ENCODE data around the gene MAP6.
A peak's percentile ranks its signal among the peaks of the same experiment; 100 is the strongest.

The MAP6 gene

DNA sequence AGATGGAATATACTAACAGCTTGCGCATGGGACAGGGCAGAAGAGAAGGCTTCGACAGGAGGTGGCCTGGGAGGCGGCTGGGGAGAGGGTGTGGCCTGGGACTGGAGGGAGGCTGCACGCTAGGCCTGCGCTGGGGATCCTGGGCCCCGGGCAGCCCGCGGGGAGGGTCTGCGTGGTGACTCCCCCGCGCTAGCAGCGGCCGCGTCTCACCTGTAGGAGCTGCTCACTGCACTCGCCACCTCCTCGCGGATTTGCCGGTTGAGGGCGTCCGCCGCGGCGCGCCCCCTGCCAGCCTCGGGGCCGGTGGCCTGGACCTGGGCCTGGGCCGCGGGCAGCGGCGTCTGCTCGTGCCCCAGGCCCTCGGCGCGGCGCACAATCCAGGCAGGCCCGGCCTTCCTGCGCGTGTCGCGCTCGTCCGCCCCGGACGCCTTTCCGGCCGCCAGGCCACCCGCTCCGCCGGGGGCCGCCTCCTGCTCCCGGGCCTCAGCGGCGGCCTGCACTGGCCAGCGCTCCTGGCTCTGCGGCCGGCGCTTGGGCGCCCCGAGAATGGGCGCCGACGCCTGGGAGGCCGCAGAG is 1.5 kb downstream of the MAP6 start:
- H3K4me3 ChIP-seq (ENCODE audit: severe bottlenecking) = peak overlapping the region; percentile 31
- TF ChIP-seq, protein P1, sequence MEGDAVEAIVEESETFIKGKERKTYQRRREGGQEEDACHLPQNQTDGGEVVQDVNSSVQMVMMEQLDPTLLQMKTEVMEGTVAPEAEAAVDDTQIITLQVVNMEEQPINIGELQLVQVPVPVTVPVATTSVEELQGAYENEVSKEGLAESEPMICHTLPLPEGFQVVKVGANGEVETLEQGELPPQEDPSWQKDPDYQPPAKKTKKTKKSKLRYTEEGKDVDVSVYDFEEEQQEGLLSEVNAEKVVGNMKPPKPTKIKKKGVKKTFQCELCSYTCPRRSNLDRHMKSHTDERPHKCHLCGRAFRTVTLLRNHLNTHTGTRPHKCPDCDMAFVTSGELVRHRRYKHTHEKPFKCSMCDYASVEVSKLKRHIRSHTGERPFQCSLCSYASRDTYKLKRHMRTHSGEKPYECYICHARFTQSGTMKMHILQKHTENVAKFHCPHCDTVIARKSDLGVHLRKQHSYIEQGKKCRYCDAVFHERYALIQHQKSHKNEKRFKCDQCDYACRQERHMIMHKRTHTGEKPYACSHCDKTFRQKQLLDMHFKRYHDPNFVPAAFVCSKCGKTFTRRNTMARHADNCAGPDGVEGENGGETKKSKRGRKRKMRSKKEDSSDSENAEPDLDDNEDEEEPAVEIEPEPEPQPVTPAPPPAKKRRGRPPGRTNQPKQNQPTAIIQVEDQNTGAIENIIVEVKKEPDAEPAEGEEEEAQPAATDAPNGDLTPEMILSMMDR (IDR thresholded peaks at IDR 0.05; ENCODE audit: poor library complexity, severe bottlenecking) = peak; percentile 22
- no peaks in the 10 kb centered on the region for H3K36me3 ChIP-seq (ENCODE audit: low read depth)
- no peaks in the 10 kb centered on the region for H3K4me1 ChIP-seq (ENCODE audit: insufficient read depth, poor library complexity, severe bottlenecking)
- H3K27me3 ChIP-seq (ENCODE audit: insufficient read depth, poor library complexity, severe bottlenecking) = peaks cover 30% of the 10 kb centered on the region
- no peak overlapping the region for H3K27ac ChIP-seq (ENCODE audit: poor library complexity, severe bottlenecking)
- DNase-seq (ENCODE audit: low spot score) (no peak), ATAC-seq (ENCODE audit: low read depth) (peak; percentile 53)
- no peaks in the 10 kb centered on the region for H3K9me3 ChIP-seq (ENCODE audit: severe bottlenecking)

DNA sequence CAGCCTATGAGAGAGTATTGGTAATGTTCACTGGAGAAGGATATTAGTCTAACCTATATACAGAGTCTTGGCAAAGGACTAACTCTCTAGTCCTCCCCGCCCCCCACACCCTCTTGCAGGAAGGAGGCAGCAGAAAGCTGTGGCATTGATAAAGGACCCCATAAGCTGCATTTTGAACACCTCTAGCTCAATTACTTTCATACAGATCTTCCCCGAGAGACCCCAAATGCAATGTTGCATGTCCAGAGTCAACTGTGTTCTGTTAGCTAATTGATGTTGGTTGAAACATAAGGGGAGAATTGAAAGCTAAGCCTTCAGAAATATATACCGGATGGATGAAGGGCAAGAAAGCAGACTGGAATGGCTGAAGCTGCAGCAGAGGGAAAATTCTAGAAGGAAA is 2.8 kb downstream of the MAP6 start:
- ATAC-seq (ENCODE audit: low read depth) = no peak
- H3K36me3 ChIP-seq (ENCODE audit: low read depth) = no peaks in the 10 kb centered on the region

DNA sequence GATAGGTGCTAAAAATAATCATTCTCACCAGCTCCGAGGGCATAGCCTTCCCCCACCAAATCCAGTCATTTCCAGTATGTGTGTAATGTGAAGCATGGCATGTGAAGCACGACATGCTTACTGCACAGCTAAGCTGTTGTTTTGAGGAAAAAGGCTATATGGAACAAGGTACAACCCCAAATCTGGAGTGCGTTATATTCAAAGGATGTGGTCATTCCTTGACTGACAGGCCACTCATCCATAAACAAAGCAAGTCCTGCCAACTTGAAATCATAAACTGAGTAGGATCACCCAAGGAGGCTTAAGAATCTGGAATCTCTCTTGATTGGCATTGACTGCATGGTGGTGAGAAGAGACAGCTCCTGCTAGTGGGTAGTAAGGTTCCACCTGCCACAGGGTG is 3.7 kb downstream of the MAP6 start:
- Histone ChIP-seq H3K9me3 (ENCODE audit: severe bottlenecking) (no peaks in the 10 kb centered on the region), H3K27me3 (ENCODE audit: insufficient read depth, poor library complexity, severe bottlenecking) (peaks cover 25% of the 10 kb centered on the region), H3K27ac (ENCODE audit: poor library complexity, severe bottlenecking) (no peak overlapping the region), H3K4me1 (ENCODE audit: insufficient read depth, poor library complexity, severe bottlenecking) (no peaks in the 10 kb centered on the region), H3K4me3 (ENCODE audit: severe bottlenecking) (no peak overlapping the region), H3K36me3 (ENCODE audit: low read depth) (no peaks in the 10 kb centered on the region)
- TF ChIP-seq, protein P1 (IDR thresholded peaks at IDR 0.05; ENCODE audit: poor library complexity, severe bottlenecking) = no peak
- DNase-seq (ENCODE audit: low spot score) (no peak), ATAC-seq (ENCODE audit: low read depth) (no peak)

More for the DNA sequence above, 2.8 kb downstream of the MAP6 start:
- Histone ChIP-seq H3K4me3 (ENCODE audit: severe bottlenecking) (no peak overlapping the region), H3K27ac (ENCODE audit: poor library complexity, severe bottlenecking) (no peak overlapping the region), H3K9me3 (ENCODE audit: severe bottlenecking) (no peaks in the 10 kb centered on the region), H3K4me1 (ENCODE audit: insufficient read depth, poor library complexity, severe bottlenecking) (no peaks in the 10 kb centered on the region), H3K27me3 (ENCODE audit: insufficient read depth, poor library complexity, severe bottlenecking) (peaks cover 30% of the 10 kb centered on the region)
- TF ChIP-seq, protein P1 (IDR thresholded peaks at IDR 0.05; ENCODE audit: poor library complexity, severe bottlenecking) = no peak
- DNase-seq (ENCODE audit: low spot score) = no peak

DNA sequence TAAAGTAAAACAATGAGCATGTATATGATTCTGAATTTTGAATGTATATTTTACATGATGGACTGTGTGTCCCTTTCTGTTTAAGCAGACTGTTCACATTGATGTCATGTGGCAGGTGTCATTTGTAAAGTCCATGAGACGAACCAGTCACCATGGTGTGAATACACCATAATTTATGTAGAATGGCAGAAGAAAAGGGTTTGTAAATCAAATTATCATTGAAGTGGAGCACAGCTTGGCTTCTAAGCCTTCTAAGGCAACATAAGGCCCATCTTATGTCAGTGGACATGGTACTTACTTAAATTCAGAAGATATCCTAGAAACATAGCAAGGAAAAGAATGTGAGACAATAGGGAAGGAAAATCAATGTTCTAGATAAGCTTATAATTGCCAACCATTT is 4.4 kb downstream of the MAP6 start:
- H3K9me3 ChIP-seq (ENCODE audit: severe bottlenecking) = no peaks in the 10 kb centered on the region
- TF ChIP-seq, protein P1 (IDR thresholded peaks at IDR 0.05; ENCODE audit: poor library complexity, severe bottlenecking) = no peak
- H3K4me3 ChIP-seq (ENCODE audit: severe bottlenecking) = no peak overlapping the region
- no peak overlapping the region for H3K27ac ChIP-seq (ENCODE audit: poor library complexity, severe bottlenecking)
- no peaks in the 10 kb centered on the region for H3K36me3 ChIP-seq (ENCODE audit: low read depth)
- DNase-seq (ENCODE audit: low spot score) = no peak
- ATAC-seq (ENCODE audit: low read depth) = no peak
- no peaks in the 10 kb centered on the region for H3K4me1 ChIP-seq (ENCODE audit: insufficient read depth, poor library complexity, severe bottlenecking)
- peaks cover 18% of the 10 kb centered on the region for H3K27me3 ChIP-seq (ENCODE audit: insufficient read depth, poor library complexity, severe bottlenecking)

DNA sequence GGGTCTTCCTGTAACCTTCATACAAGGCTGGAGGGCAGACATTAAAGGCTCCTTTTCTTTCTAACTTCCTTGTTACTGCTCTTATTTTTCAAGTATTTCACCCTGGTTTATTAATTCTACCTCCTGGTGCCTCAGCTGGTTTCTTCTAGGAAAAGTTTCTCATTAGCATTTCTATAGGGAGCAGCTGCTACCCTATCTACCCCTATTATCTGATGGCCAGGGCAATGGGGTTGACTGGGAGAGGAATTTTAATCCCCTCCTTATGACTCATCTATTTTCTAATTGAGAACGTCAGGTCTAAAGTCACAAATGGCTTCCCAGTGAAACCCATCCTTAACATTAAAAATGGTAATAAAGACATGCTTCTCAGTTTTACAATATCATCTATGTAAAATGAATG is 5.0 kb downstream of the MAP6 start:
- TF ChIP-seq, protein P1 (IDR thresholded peaks at IDR 0.05; ENCODE audit: poor library complexity, severe bottlenecking) = no peak
- Histone ChIP-seq H3K27me3 (ENCODE audit: insufficient read depth, poor library complexity, severe bottlenecking) (peaks cover 13% of the 10 kb centered on the region), H3K27ac (ENCODE audit: poor library complexity, severe bottlenecking) (no peak overlapping the region), H3K4me3 (ENCODE audit: severe bottlenecking) (no peak overlapping the region), H3K36me3 (ENCODE audit: low read depth) (no peaks in the 10 kb centered on the region), H3K9me3 (ENCODE audit: severe bottlenecking) (no peaks in the 10 kb centered on the region), H3K4me1 (ENCODE audit: insufficient read depth, poor library complexity, severe bottlenecking) (no peaks in the 10 kb centered on the region)
- DNase-seq (ENCODE audit: low spot score) (no peak), ATAC-seq (ENCODE audit: low read depth) (no peak)
